GM19240 (cell line): Measurements from ENCODE around the gene PLA2G4D.

Experiments
- DNase-seq: peaks from one replicate; pipeline ENCODE4 v3.0.0; 2011; ENCODE audit warnings: low spot score; ENCODE audit not compliant: insufficient read length

Gene PLA2G4D, protein sequence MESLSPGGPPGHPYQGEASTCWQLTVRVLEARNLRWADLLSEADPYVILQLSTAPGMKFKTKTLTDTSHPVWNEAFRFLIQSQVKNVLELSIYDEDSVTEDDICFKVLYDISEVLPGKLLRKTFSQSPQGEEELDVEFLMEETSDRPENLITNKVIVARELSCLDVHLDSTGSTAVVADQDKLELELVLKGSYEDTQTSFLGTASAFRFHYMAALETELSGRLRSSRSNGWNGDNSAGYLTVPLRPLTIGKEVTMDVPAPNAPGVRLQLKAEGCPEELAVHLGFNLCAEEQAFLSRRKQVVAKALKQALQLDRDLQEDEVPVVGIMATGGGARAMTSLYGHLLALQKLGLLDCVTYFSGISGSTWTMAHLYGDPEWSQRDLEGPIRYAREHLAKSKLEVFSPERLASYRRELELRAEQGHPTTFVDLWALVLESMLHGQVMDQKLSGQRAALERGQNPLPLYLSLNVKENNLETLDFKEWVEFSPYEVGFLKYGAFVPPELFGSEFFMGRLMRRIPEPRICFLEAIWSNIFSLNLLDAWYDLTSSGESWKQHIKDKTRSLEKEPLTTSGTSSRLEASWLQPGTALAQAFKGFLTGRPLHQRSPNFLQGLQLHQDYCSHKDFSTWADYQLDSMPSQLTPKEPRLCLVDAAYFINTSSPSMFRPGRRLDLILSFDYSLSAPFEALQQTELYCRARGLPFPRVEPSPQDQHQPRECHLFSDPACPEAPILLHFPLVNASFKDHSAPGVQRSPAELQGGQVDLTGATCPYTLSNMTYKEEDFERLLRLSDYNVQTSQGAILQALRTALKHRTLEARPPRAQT

DNA sequence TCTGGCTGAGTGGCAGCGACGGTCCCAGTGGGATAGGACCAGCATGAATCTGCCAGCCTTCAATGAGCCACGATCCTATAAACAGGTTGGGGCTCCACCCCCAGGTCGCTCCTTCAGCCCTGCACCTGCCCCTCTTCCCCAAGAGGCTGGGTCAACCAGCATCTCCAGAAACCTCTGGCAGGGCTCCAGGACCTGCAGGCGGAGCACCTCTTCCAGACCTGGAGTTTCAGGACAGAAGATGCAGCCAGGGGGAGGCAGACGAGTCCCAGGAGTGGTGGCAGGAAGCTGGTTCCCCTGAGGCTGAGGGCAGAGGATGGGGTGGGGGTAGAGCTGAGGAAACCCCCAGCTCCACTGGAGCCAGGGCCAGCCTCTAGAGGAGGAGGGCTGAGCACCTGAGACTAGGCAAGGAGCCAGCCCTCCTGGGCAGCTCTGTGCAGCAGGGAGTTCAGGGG, at the start of gene PLA2G4D:
Gene PLA2G4D (minus strand): TSS at position 51 of the 452 bp plus-strand sequence. CDS start 103 bp downstream, outside the sequence.
- DNase-seq, result no peak

DNA sequence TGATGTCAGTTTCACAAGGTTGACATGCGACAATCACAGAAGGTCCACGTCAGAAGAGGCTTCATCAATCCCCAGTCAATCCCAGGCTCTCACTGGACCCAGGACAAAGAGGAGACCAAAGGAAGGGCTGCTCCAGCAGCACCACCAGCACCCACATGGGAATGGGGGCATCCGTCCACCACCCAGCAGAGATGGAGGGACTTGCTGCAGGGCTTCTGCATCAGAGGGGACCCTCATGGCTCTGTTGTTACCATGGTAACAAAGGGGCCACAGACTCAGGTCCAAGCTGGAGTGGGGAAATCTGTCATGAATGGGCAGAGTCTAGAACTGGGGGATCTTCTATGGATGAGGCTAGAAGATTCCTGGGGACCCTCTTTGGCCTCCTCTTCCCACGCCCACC, 49.0 kb upstream of the PLA2G4D start:
- DNase-seq, result no peak

DNA sequence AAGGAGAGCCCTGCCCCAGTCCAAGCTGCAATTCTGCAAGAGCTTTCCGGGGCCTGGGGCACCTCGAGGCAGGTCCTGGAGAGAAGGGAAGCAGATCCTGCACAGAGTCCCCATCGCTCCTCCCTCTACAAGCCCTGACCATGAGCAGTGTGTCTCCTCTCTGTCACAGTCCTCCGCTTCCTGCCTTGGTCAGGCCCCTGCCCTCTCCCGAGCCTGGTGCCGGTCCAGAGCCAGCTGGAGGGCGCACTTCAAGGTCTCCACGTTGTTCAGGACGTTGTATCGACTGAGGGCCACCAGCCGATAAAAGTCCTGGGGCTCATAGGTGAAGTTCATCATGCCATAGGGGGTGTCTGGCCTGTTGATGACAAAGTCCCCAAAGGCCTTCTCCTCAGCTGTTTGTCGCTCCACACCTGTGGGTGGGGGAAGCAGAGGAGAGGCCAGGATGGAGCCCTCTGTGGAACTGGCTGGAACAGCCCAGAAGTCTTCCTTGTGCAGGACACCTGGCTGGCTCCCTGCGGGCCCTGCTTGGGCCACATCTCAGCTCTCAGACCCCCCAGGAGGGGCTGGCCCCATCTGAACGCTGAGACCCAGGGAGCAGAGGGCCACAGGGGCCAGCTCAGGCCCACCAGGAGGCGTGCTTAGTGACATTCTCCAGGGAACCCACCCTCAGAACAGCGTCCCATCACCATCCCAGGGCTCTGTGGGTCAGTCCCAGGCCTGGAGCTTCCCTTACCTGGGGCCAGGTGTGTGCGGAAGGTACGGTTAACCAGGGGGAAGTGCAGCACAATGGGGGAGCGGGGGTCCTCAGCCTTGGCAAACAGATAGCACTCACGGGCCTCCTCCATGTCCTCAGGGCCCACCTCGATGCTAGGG, 47.7 kb upstream of the PLA2G4D start:
- no peak for DNase-seq

DNA sequence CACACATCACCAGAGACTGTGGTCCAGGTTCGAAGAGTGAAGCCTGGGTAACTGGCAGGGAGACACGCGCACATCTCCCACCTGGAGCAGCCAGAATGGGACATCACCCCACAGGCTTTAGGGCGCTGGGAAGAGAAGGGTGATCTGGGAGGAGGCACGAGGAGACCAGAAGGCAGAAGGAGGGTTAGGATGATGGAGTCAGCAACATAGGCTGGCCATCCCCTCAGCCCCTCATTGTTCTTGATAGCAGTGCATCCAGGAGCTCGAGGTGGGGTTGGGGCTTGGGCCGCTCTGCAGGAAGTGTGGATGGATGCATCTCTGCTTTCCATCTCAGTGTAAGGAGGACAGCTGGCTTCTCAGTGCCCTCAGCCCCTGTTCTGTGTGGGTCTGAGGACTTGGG, 46.9 kb upstream of the PLA2G4D start:
- DNase-seq, result no peak

DNA sequence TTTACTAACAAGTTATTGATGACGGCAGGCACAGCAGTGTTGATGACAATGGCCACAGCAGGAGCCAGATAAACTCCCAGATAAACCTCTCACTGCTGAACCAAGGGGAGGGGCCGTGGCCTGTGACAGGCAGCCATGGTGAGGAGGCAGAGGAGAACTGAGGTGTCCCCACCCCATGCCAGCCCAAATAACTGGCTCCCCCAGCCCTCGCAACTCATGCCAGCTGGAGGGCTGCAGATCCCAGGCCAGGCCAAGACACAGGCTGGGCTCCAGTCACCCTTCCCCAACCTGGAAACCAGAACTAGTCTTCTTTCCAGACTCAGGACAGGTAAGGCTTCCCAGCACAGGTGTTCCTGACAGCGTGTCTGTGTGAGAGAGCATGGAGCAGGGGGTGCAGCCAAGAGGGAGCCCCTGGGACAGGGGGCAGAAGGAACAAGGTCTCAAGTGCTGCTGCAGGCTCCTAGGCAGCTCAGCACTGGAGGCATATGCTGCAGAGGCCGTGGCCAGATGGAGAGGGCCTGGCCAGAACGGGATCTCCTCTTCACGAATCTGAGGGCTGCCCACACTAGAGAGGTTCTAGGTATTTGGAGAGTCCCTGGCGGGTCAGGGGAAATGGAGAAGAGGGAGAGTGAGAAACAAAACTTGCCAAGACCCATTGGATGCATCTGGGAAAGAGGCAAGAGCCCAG, 46.2 kb upstream of the PLA2G4D start:
- DNase-seq, result no peak

DNA sequence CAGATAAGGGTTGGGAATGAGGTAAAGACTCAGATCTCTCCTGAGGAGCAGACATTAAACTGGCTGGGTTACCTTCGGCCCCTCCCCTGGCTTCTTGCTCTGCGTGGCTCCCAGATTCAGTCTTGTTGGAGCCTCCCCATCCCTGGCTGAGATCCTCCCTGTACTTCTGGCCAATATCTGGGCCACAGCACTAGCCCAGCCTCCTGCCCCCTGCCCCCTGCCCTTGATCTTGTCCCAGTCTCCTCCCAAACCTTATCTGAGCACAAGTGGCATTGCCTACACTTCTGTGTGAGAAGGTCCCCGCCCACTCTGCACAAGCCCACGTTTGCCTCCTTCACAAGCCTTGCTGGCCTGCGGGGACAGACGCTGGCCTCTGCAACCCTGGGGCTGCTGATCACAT, 45.2 kb upstream of the PLA2G4D start:
- DNase-seq, result no peak

DNA sequence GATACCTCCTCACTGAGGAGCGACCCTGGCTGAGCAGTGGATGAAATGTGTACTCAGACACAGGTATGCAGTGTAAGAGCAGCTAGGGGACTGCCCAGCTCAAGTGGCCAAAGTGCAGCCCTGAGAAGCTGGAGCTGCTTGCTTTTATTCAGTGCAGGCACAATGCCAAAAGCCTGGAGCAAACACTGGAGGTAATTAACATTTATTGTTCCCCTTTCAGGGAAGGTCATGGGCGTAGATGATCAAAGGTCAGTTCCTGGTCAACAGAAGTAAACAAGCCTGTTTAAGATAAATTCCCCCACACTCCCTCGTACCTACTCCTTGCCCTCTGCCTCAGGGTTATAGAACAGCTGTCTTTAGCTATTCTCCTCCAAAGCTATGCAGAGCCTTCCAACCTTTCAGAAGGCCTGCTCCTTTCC, 44.6 kb upstream of the PLA2G4D start:
- DNase-seq, result no peak

DNA sequence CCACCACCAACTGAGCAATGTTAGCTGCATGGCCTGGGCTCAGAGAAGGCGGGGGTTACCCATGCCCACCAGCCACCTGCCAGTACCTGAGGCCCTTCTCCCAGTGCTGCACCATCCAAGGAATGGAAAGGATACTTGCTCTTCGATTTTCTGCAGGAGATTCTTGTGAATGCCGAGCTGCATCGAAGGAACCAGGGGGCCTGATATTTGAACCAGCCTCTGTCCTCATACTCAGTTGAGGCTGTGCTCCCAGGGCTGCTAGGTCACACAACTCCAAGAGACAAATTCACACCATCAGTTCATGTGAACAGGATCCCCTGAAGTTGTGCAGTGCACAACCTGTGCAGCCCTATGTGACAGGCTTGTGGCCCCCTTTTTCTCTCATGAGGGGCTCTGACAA, 44.0 kb upstream of the PLA2G4D start:
- DNase-seq, result no peak

DNA sequence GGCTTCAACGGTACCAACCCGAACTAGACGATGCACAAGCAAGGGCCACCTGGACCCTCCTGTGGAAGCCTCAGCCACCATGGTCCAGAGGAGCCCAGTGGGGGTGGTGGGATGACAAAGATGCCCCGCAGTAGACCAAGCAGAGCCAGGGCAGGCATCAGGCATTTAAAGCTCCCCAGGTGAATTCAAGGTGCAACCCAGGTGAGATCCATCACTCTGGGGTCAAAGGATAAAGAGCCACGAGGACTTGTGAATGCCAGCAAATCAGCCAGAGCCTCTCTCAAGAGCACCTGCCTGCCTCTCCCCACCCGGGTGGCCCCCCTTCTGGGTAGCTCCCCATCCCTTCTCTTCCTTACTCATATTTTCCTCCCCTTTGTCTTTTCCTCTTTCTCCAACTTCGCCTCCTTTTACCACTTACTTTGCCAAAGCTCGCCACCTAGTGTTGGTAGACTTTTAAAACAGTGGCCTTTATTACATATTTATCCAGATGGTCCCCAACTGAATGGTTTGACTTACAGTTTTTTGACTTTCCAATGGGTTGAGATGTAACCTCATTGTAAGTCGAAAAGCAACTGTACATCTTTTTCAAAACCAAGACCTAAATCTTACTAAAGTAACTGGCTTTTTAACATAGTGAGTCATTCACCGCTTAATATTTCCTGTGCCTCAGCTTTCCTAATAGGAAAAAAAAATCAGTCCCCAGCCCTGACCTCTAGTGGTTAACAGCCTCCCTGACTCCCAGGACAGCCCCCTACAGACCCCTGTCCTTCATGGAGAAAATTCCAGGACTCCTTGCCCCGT, 43.3 kb upstream of the PLA2G4D start:
- DNase-seq, result no peak

DNA sequence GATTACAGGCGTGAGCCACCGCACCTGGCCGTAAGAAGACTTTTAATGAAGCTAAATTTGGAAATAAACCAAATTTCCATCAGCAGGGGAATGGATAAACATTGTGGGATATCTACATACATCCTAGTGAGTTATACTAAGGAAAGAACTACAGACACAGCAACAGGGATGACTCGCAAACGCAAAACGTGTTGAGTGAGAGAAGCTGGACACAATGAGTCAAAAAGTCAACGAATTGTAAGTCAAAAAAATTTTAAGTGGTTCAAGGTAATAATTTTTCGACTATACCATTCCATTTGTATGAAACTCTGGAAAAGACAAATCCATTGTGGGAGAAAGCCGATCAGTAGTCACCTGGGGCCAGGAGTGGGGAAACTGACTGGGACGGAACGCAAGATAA, 42.2 kb upstream of the PLA2G4D start:
- no peak for DNase-seq

DNA sequence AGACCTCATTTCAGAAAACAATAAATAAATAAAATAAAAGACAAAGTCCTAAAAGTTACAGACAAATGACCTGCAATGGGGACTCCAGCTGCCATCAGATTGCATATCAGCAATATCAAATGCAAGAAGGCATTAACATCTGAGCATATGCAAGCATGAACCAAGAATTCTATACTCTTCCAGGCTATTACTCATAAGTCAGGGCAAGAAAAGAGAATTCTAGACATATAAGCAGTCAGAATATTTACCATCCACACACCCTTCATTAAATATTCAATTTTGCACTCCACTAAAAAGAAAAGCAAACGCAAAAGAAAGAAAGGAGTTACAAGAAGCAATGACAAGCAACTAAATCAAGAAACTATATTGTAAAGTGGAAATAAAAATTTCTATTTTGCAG, 41.0 kb upstream of the PLA2G4D start:
- DNase-seq, result no peak

DNA sequence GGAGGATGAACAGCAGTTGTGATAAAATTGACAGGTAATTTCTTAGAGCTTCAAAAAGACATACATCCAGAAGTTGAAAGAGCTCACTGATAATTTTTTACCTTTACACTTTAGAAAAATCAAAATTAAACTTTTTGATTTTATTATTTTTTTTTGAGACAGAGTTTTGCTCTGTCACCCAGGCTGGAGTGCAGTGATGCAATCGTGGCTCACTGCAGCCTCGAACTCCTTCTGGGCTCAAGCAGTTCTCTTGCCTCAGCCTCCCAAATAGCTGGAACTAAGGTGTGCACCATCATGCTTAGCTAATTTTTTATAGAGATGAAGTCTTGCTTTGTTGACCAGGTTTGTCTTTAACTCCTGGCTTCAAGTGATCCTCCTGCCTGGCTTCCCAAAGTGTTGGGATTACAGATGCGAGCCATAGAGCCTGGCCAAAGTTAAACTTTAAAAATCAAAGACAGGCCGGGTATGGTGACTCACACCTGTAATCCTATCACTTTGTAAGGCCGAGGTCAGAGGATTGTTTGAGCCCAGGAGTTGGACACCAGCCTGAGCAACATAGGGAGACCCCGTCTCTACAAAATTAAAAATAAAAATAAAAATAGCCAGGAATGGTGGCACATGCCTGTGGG, 40.4 kb upstream of the PLA2G4D start:
- no peak for DNase-seq

DNA sequence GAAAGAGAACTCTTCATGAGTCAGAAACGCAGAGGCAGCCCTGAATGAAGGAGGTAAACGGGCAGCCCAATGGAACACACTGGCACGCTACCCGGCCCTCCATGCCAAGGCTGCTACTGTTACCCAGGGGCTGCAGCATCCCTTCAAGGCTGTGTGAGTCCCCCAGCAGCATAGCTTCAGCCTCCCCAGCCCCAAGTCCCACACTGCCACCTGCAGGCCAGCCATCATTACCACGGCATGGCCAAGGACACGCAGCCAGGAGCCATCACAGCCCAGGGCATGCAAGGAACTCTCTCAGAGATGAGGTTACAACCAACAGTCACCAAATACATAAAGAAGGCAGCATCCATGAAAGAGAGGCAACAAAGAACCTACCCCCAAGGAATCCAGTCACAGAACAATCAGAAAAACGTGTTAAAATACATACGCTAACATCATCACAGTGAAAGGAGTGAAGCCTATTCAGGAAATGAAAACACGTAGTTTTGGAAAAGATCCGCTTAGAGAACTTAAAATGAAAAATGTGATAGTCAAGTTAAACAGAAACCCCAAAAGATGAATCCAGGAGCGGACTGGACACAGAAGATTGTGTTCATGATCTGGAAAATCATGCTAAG, 39.6 kb upstream of the PLA2G4D start:
- peak; percentile 54 for DNase-seq

DNA sequence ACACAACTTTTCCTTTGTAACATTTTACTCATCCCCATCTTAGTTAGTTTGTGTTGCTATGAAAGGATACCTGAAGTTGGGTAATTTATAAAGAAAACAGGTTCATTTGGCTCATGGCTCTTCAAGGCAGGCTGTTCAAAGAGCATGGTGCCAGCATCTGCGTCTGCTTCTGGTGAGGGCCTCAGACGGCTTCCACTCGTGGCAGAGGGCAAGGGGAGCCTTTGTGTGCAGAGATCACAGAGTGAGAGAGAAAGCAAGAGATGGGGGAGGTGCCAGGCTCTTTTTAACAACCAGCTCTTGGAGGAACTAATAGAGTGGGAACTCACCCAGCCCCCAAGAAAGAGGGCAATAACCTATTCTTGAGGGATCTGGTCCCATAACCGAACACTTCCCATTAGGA, 39.0 kb upstream of the PLA2G4D start:
- DNase-seq, result no peak

DNA sequence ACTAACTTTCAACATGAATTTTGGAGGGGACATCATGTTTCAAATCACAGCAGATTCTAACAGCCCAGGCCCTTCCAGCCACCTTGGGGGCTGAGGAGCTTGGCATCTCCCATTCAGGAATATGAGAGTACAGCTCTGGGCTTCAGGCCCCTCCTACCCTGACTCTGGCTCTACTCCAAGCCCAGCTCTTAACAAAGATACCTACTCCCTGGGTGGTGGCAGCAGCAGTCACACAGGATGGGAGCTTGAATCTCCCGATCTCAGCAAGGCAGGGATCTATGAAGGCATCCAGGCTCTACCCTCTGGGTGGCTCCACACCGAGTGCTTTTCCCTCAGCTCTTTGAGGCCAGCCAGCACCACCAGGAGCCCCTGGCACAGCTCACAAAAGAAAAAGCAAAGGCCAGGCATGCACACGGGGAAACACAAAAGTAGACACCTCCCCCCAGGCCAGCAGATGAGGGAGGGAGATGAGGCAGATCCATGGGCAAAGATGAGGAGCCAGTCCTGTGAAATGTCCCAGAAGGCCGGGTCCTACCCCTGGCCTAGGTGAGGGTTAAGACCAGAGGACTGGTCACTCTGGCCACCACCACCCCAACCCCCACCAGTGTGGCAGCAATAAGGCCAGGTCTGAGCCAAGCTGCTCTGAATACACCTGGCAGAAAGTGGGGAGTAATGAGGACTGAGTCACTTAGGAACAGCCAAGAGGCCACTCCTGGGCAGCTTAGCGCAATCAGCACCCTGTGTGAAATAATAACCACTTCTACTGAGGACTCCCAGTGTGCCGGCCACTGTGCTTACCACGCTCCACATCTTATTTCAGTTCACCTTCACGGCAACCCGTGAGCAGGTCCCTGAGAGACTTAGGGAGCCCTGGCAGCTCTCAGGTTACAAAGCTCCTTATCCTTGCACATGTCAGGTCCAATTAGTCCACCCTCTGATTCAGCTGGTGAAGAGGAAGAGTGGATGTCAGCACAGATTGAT, 37.8 kb upstream of the PLA2G4D start:
- no peak for DNase-seq

DNA sequence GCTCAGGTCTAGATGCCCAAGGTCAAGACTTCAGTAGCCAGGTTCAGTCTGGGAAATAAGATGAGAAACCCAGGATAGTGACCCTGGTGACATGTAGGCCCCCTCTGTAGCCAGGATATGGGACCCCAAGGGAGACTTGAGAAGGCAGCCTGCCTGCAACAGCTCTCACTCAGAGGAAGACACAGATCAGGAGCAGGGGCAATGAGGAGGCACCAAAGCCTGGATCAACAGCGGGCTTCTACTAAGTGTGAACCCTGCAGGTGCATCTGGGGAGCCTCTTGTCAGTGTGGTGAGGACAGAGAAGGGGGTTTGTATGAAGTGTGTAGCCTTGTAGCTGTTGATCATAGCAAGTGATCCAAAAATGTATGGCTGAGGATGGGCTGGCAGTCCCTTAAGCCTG, 36.6 kb upstream of the PLA2G4D start:
- no peak for DNase-seq

DNA sequence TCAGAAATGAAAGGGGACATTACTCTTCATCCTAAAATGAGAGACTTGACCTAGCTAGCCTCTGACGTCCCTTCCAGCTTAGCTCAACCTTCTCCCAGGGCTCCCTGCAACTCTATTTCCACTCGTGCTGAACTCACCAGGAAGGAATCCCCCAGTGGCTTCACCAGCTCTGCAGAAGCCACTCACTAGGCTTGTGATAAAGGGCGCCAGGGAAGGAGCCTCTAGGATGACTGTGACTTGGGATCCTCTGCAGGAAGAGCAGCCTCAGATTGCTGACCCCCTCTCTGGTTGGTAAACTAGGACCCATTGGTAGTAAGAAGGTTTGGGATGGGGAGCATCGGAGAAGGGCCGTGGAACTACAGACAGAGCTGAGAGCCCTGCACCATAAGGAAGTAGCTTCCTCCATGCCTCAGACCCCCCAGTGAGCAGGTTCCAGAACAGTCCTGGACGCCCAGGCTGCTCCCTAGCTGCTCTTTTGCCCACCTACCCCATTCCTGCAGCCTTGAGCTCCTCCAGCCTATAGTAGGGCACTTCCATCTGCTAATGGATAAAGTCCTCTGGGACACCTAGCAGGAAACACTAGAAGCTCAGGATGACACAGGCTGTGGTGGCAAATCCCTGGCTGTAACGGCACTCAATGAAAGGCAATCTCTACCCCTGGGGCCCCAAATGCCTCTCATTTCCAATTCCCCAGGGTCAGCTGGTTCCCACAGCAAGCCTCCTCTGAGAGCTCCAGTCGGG, 36.1 kb upstream of the PLA2G4D start:
- no peak for DNase-seq
